AG10803 (cell line): ENCODE results near the gene PRKACB.
A peak's percentile ranks its signal among the peaks of the same experiment; 100 is the strongest.
"Not testable (repeated sequence)": the region's sequence is repeated elsewhere in the genome, so short reads cannot be mapped to it uniquely, and the experiment has no call there.

Source experiments
- DNase-seq: peaks from one replicate; pipeline ENCODE4 v3.0.0; 2010; ENCODE audit warnings: low read depth
- H3K4me3 ChIP-seq: 2 replicates; pipeline ENCODE4 v1.5.1; 2011; ENCODE audit warnings: mild to moderate bottlenecking, low read length, control low read depth
- TF ChIP-seq, protein P1 (sequence below): conservative IDR thresholded peaks from 2 replicates; pipeline ENCODE4 v1.5.1; 2011; ENCODE audit warnings: mild to moderate bottlenecking, low read length, control low read depth, inconsistent platforms

PRKACB gene

DNA sequence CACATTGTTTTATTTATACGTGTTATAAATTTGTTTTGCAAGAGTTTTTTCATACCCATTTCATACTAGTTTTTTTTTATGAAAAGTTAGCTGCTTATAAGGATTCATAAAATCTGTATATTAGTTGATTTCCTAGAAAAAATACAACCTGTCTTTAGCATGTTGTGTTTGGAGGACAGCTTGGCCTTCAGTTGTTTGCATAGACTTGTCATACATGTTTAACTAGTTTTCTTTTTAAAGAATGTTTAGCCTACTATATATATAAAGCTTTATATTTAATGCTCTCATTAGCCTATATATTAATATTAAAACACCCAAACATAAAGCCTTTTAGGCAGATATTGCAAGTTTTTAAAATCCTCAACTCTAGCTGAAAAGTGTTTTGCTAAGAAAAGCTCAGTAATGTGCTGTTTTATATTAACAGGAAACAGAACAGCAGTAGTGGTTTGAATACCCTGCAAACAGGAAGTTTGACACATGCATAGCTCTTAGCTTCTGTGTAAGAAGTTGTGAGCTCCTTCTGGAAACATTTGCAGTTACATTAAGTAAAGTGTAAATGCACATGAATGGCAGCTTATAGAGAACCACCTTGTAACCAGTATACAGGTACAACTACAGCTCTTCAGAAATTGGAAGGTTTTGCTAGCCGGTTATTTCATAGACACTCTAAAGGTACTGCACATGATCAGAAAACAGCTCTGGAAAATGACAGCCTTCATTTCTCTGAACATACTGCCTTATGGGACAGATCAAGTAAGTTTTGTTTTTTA is at the start of gene PRKACB:
Gene PRKACB, plus strand, starts transcription at position 476 of the 770 bp plus-strand sequence. Its CDS starts 91 bp downstream, at position 567.
- TF ChIP-seq, protein P1, sequence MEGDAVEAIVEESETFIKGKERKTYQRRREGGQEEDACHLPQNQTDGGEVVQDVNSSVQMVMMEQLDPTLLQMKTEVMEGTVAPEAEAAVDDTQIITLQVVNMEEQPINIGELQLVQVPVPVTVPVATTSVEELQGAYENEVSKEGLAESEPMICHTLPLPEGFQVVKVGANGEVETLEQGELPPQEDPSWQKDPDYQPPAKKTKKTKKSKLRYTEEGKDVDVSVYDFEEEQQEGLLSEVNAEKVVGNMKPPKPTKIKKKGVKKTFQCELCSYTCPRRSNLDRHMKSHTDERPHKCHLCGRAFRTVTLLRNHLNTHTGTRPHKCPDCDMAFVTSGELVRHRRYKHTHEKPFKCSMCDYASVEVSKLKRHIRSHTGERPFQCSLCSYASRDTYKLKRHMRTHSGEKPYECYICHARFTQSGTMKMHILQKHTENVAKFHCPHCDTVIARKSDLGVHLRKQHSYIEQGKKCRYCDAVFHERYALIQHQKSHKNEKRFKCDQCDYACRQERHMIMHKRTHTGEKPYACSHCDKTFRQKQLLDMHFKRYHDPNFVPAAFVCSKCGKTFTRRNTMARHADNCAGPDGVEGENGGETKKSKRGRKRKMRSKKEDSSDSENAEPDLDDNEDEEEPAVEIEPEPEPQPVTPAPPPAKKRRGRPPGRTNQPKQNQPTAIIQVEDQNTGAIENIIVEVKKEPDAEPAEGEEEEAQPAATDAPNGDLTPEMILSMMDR = no peak
- DNase-seq = peak; percentile 44
- H3K4me3 ChIP-seq = no peak within 1 kb of the TSS

DNA sequence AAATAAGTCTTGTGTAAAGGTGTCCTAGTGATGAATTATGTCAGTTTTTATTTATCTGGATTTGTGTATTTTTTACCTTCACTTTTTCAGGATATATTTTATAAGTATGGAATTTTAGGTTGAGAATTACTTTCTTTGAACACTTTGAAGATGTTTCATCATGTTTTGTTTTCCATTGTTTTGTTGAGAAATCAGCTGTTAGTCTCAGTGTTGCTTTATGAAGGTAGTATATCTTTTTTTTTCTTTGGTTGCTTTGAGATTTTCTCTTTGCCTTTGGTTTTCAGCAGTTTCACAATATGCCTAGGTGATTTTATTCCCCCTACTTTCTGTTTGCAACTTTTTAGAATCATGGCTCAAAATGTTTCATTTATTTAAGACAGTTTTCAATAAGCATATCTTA is 48.8 kb upstream of the PRKACB start:
- no peak overlapping the region for H3K4me3 ChIP-seq
- DNase-seq = no peak
- TF ChIP-seq, protein P1 = no peak

DNA sequence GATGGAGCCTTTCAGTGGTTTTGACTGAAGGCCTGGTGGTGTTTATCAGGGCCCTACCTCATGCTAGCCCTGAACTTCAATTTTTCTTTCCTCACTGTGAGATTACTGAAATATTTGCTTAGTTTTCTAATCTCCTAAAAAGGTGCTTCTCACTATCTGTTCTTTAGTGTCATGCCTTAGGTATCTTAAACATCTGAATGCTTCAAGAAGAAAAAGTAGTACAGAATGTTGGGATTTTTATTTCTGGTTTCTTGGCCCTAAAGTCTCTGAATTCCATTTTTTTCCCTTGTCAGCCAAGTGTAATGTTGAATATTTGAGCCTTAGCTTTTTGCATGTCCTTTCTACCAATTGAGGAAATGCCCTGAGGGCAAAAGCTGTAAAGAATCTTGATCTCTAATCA is 47.9 kb upstream of the PRKACB start:
- TF ChIP-seq, protein P1 = no peak
- DNase-seq = no peak
- H3K4me3 ChIP-seq = no peak overlapping the region

DNA sequence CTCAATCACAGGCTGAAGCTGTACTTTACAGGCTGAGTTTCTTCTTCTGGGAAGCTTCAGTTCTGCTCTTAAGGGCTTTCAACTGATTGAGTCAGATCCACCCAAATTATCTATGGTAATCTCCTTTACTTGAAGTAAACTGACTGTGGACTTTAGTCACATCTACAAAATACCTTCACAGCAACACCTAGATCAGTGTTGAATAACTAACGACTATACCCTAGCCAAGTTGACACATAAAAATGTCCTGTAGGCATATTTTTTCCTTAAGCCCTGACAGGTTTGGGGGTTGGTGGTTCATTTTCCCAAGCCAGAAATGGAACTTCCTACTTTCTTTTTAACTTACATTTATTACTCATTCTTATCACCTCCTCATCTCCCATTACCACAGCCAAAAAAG is 42.9 kb upstream of the PRKACB start:
- TF ChIP-seq, protein P1 = no peak
- H3K4me3 ChIP-seq = no peak overlapping the region
- DNase-seq = no peak

DNA sequence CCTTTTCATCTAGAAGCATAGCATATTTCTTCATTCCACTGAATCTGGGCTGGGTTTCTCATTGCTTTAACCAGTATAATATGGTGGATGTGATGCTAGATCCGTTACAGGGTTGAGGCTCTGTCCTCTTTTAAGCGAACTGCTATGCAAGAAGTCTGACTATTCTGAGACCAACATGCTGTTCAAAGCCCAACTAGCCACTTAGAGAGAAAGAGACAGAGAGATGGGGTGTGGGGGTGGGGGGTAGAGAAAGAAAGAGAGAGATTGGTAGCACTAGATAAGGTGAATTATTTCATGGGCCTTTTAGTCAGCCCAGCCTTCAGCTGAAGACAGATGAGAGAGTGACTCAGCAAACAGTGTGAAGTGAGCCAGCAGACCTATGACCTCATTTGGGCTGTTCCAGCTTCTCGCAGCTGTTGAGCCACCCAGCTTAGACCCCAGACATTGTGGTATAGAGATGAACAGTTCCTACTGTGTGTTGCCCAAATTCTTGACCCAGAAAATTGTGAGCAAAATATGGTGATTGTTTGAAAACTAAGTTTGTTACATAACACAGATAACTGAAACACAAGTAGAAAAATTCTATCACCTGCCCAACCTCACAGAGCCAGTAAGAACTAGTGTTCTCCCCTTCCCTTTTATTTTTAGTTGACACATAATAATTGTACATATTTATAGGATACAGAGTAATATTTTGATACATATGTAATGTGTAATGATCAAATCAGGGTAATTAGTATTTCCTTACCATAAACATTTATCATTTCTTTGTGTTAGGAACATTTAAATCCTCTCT is 40.7 kb upstream of the PRKACB start:
- TF ChIP-seq, protein P1 = no peak
- DNase-seq = peak; percentile 82
- no peak overlapping the region for H3K4me3 ChIP-seq

DNA sequence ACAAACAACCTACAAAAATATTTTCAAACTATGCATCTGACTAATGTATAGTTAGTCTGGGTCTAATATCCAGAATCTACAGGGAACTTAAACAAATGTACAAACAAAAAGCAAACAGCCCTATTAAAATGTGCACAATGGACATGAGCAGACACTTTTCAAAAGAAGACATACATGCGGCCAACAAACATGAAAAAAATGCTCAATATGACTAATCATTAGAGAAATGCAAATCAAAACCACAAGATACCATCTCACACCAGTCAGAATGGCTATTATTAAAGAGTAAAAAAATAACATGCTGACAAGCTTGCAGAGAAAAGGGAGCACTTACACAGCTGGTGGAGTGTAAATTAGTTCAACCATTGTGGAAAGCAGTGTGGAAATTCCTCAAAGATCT is 36.5 kb upstream of the PRKACB start:
- DNase-seq = peak; percentile 83
- not testable (repeated sequence) for H3K4me3 ChIP-seq

DNA sequence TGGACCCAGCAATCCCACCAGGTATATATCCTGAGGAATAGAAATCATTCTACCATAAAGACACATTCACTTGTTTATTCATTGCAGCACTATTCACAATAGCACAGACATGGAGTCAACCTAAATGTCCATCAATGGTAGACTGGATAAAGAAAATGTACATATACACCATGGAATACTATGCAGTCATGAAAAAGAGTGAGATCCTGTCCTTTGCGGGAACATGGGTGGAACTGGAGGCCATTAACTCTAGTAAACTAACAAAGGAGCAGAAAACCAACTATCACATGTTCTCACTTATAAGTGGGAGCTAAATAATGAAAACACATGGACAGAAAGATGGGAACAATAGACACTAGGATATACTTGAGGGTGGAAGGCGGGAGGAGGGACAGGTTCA is 36.1 kb upstream of the PRKACB start:
- no peak for DNase-seq
- TF ChIP-seq, protein P1 = no peak
- no peak overlapping the region for H3K4me3 ChIP-seq
